HL-60 (cell line): ENCODE results near the gene STAC2.

Source experiments
- CTCF ChIP-seq: IDR thresholded peaks from one replicate; pipeline ENCODE4 v1.5.1; 2011; ENCODE audit warnings: low read length, control low read depth, inconsistent platforms; ENCODE audit not compliant: insufficient read depth
- GABPA ChIP-seq: IDR thresholded peaks from 2 replicates; pipeline ENCODE4 v1.6.1; 2012; ENCODE audit warnings: low read depth
- POLR2AphosphoS5 ChIP-seq: IDR thresholded peaks from 2 replicates; pipeline ENCODE4 v1.6.1; 2012; ENCODE audit warnings: low read depth

DNA sequence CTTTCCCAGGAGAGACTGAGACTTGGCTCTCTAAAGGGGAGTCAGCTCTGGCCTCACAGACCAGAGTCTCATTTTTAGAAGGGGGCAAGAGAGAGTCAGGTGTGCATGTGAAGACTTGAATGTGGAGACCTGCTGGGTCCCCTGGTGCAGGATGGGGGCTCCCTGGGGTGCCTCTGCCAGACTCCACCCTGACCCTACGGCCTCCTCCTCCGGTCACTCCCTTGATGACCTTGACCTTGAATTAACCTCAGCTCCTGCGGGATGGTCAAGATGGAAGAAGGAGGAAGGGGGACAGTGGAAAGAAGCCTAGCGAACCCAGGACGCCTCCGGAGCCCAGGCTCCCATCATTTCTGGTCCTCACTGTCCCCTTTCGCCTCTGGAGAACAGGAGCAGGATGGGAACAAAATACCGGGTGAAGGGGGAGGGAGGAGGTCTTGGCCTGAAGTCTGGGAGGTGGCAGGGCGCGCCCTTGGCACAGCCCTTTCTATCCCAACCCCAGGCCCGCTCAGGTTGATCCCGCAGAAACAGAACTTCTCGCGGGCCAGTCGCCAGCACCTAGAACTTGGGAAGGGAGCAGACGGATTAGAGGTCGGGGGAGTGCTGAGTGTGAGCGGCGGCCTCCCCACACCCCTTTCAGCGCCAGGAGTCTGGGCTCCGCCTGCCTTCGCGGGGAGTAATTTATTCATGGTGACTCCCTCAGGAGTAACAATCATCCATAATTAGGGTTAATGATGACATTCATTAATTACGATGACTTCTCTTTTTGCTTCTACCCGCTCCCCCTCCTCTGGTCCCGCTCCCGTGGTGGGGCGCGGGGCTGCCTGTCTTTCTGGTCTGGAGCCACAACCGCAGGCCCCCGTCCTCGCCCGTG, 1.6 kb downstream of the STAC2 start:
- TF ChIP-seq CTCF = no peak
- TF ChIP-seq POLR2AphosphoS5 = no peak
- no peak for TF ChIP-seq GABPA
